Measurements from ENCODE around the gene BANP.
"Not testable (repeated sequence)": the region's sequence is repeated elsewhere in the genome, so short reads cannot be mapped to it uniquely, and the experiment has no call there.

BANP gene

GRCh38 chr16:88033003-88033740 is 81.9 kb downstream of the BANP start:
- DNase-seq: not testable (repeated sequence)

- no peak for DNase-seq
Observed at GRCh38 chr16:88034770-88035169, 83.5 kb downstream of the BANP start.

- DNase-seq: no peak
Observed at GRCh38 chr16:88035292-88035691, 84.1 kb downstream of the BANP start.

GRCh38 chr16:88035884-88036639 is 84.8 kb downstream of the BANP start:
- DNase-seq: not testable (repeated sequence)

- not testable (repeated sequence) for DNase-seq
Observed at GRCh38 chr16:88036640-88036996, 85.4 kb downstream of the BANP start.

GRCh38 chr16:88037359-88037758 is 86.1 kb downstream of the BANP start:
- DNase-seq: not testable (repeated sequence)

GRCh38 chr16:88037876-88038525 is 86.8 kb downstream of the BANP start:
- DNase-seq: not testable (repeated sequence)

GRCh38 chr16:88038526-88038908 is 87.3 kb downstream of the BANP start:
- DNase-seq: not testable (repeated sequence)

- no peak for DNase-seq
Observed at GRCh38 chr16:88039591-88039990, 88.4 kb downstream of the BANP start.

- not testable (repeated sequence) for DNase-seq
Observed at GRCh38 chr16:88040196-88040876, 89.1 kb downstream of the BANP start.

- not testable (repeated sequence) for DNase-seq
Observed at GRCh38 chr16:88040877-88041244, 89.6 kb downstream of the BANP start.

- DNase-seq: not testable (repeated sequence)
Observed at GRCh38 chr16:88041506-88041905, 90.3 kb downstream of the BANP start.

- not testable (repeated sequence) for DNase-seq
Observed at GRCh38 chr16:88041986-88042562, 90.8 kb downstream of the BANP start.

- not testable (repeated sequence) for DNase-seq
Observed at GRCh38 chr16:88043208-88043910, 92.1 kb downstream of the BANP start.

- DNase-seq: not testable (repeated sequence)
Observed at GRCh38 chr16:88044121-88044581, 92.9 kb downstream of the BANP start.

GRCh38 chr16:88045361-88045760 is 94.1 kb downstream of the BANP start:
- not testable (repeated sequence) for DNase-seq

- no peak for DNase-seq
Observed at GRCh38 chr16:88045820-88046303, 94.6 kb downstream of the BANP start.

GRCh38 chr16:88047462-88047861 is 96.2 kb downstream of the BANP start:
- DNase-seq: no peak

GRCh38 chr16:88048985-88049384 is 97.8 kb downstream of the BANP start:
- DNase-seq: no peak

GRCh38 chr16:88049561-88050545 is 98.6 kb downstream of the BANP start:
- no peak for DNase-seq

Measured in fibroblast of skin of back (primary cell).